Effector memory CD4-positive, alpha-beta T cell (primary cell): ENCODE results near the gene NEK11.
"Not testable (repeated sequence)": the region's sequence is repeated elsewhere in the genome, so short reads cannot be mapped to it uniquely, and the experiment has no call there.

Experiments used
- DNase-seq, 3 donors: peaks; one replicate each; pipeline ENCODE4 v3.0.0-alpha.2; 2020
- H3K27ac ChIP-seq: 2 replicates; pipeline ENCODE4 v1.7.0; 2013; ENCODE audit warnings: mild to moderate bottlenecking, low read length, moderate library complexity; ENCODE audit not compliant: insufficient read depth, poor library complexity, severe bottlenecking
- H3K27me3 ChIP-seq: replicated peaks from 2 replicates; pipeline ENCODE4 v1.7.0; 2013; ENCODE audit warnings: mild to moderate bottlenecking, low read length; ENCODE audit not compliant: insufficient read depth, control insufficient read depth, poor library complexity, severe bottlenecking
- H3K36me3 ChIP-seq: 2 replicates; pipeline ENCODE4 v1.7.0; 2013; ENCODE audit warnings: mild to moderate bottlenecking, low read length, moderate library complexity; ENCODE audit not compliant: control insufficient read depth, insufficient read depth
- H3K4me1 ChIP-seq: 2 replicates; pipeline ENCODE4 v1.7.0; 2013; ENCODE audit warnings: low read length, mild to moderate bottlenecking; ENCODE audit not compliant: control insufficient read depth, insufficient read depth, poor library complexity, severe bottlenecking
- H3K4me3 ChIP-seq: 2 replicates; pipeline ENCODE4 v1.7.0; 2013; ENCODE audit warnings: low read length, low read depth, mild to moderate bottlenecking; ENCODE audit not compliant: insufficient read depth, poor library complexity, severe bottlenecking
- H3K9me3 ChIP-seq: 2 replicates; pipeline ENCODE4 v1.7.0; 2013; ENCODE audit warnings: mild to moderate bottlenecking, low read length, moderate library complexity; ENCODE audit not compliant: control insufficient read depth

Gene NEK11

GRCh38 chr3:131357275-131357674 lies 330.6 kb downstream of the NEK11 start:
- Histone ChIP-seq H3K36me3 (no peaks in the 10 kb centered on the region), H3K27ac (no peak overlapping the region), H3K27me3 (peaks cover 3% of the 10 kb centered on the region), H3K4me3 (no peak overlapping the region), H3K9me3 (no peaks in the 10 kb centered on the region), H3K4me1 (no peaks in the 10 kb centered on the region)
- no peak for DNase-seq

GRCh38 chr3:131360191-131360755 lies 333.6 kb downstream of the NEK11 start:
- Histone ChIP-seq H3K27me3 (peaks cover 6% of the 10 kb centered on the region), H3K4me1 (no peaks in the 10 kb centered on the region), H3K36me3 (no peaks in the 10 kb centered on the region), H3K4me3 (no peak overlapping the region), H3K27ac (no peak overlapping the region), H3K9me3 (no peaks in the 10 kb centered on the region)
- DNase-seq: no peak

GRCh38 chr3:131361066-131361463 lies 334.4 kb downstream of the NEK11 start:
- not testable (repeated sequence) for DNase-seq

GRCh38 chr3:131361464-131362421 lies 335.1 kb downstream of the NEK11 start:
- Histone ChIP-seq H3K4me1 (no peaks in the 10 kb centered on the region), H3K9me3 (no peaks in the 10 kb centered on the region), H3K36me3 (no peaks in the 10 kb centered on the region), H3K4me3 (peak overlapping the region; percentile 32), H3K27ac (no peak overlapping the region), H3K27me3 (peaks cover 6% of the 10 kb centered on the region)
- no peak for DNase-seq

More at GRCh38 chr3:131361066-131361463, 334.4 kb downstream of the NEK11 start:
- H3K4me3 ChIP-seq, H3K27ac ChIP-seq, H3K36me3 ChIP-seq, H3K27me3 ChIP-seq, H3K4me1 ChIP-seq, H3K9me3 ChIP-seq: not testable (repeated sequence)

GRCh38 chr3:131363275-131363674 lies 336.6 kb downstream of the NEK11 start:
- Histone ChIP-seq H3K36me3 (no peaks in the 10 kb centered on the region), H3K9me3 (no peaks in the 10 kb centered on the region), H3K4me3 (no peak overlapping the region), H3K4me1 (no peaks in the 10 kb centered on the region), H3K27me3 (peaks cover 6% of the 10 kb centered on the region), H3K27ac (no peak overlapping the region)
- no peak for DNase-seq

GRCh38 chr3:131370935-131371687 lies 344.4 kb downstream of the NEK11 start:
- Histone ChIP-seq H3K4me3 (no peak overlapping the region), H3K36me3 (no peaks in the 10 kb centered on the region), H3K27ac (no peak overlapping the region), H3K4me1 (no peaks in the 10 kb centered on the region), H3K9me3 (no peaks in the 10 kb centered on the region), H3K27me3 (no peaks in the 10 kb centered on the region)
- no peak for DNase-seq

GRCh38 chr3:131371688-131372066 lies 345.0 kb downstream of the NEK11 start:
- Histone ChIP-seq H3K27me3 (no peaks in the 10 kb centered on the region), H3K9me3 (no peaks in the 10 kb centered on the region), H3K27ac (no peak overlapping the region), H3K36me3 (no peaks in the 10 kb centered on the region), H3K4me3 (no peak overlapping the region), H3K4me1 (no peaks in the 10 kb centered on the region)
- DNase-seq: no peak

- Histone ChIP-seq H3K27me3 (no peaks in the 10 kb centered on the region), H3K9me3 (no peaks in the 10 kb centered on the region), H3K36me3 (no peaks in the 10 kb centered on the region), H3K27ac (no peak overlapping the region), H3K4me3 (no peak overlapping the region), H3K4me1 (no peaks in the 10 kb centered on the region)
- DNase-seq: no peak
Observed at GRCh38 chr3:131374741-131375140, 348.1 kb downstream of the NEK11 start.

- H3K36me3 ChIP-seq, H3K9me3 ChIP-seq, DNase-seq, H3K4me1 ChIP-seq, H3K27me3 ChIP-seq: not testable (repeated sequence)
- peak overlapping the region; percentile 39 for H3K27ac ChIP-seq
- peak overlapping the region; percentile 92 for H3K4me3 ChIP-seq
Observed at GRCh38 chr3:131380821-131381444, 354.3 kb downstream of the NEK11 start.
